Lower lobe of right lung (tissue), 2 donors: Measurements from ENCODE around the gene TNNI2. TPM values are rescaled to one million over a fixed set of nuclear protein-coding genes. Genes with fewer than 3 reads are reported as not detected.
A peak's percentile ranks its signal among the peaks of the same experiment; 100 is the strongest.

Experiments
- ATAC-seq, 2 donors: fragments of 200-7000 bp; cut with Tn5 transposase; one replicate each; pipeline ENCODE4 v1.9.1; 2020 to 2022; ENCODE audit warnings: mild to moderate bottlenecking in 2 of 2, moderate library complexity in 2 of 2
- DNase-seq: peaks from one replicate; pipeline ENCODE4 v3.0.0-alpha.2; 2020
- H3K27ac ChIP-seq: fragments of 200-600 bp; one replicate; pipeline ENCODE4 v1.8.0; 2022
- H3K27me3 ChIP-seq: fragments of 200-600 bp; one replicate; pipeline ENCODE4 v1.8.0; 2022; ENCODE audit warnings: low read depth
- H3K36me3 ChIP-seq: fragments of 200-600 bp; one replicate; pipeline ENCODE4 v1.8.0; 2022; ENCODE audit warnings: mild to moderate bottlenecking
- H3K4me1 ChIP-seq: fragments of 200-600 bp; one replicate; pipeline ENCODE4 v1.8.0; 2022
- H3K4me3 ChIP-seq: fragments of 200-600 bp; one replicate; pipeline ENCODE4 v1.8.0; 2022; ENCODE audit warnings: mild to moderate bottlenecking
- H3K9me3 ChIP-seq: fragments of 200-600 bp; one replicate; pipeline ENCODE4 v1.8.0; 2022
- CTCF ChIP-seq: fragments of 200-600 bp; IDR thresholded peaks from one replicate; pipeline ENCODE4 v1.8.0; 2022; ENCODE audit warnings: antibody characterized with exemption, mild to moderate bottlenecking
- intact Hi-C: fragments of 100-400 bp; cut with DNase I; formaldehyde crosslinking; loops from one replicate; pipeline ENCODE4 v1.11.0; 2022
- total RNA-seq: library from RNA; stranded (reverse); fragmentation: NEBNext Ultra II Directional; extraction: Animal tissue kit (Norgen Biotek cat#: 25700); gene quantifications from one replicate; pipeline ENCODE4 v1.2.1, GENCODE V29; 2021
- donor health status: DM: no; HTN: yes; CAD: no; lungs with severe emphysema.

Gene TNNI2
- total RNA-seq, 1 donor from 2014 or later: 17.7 TPM

- H3K27ac ChIP-seq: peak overlapping the region; percentile 81
- no peak for DNase-seq
Measured at GRCh38 chr11:1843796-1844195, 5.0 kb downstream of the TNNI2 start.

GRCh38 chr11:1844221-1845094, 5.7 kb downstream of the TNNI2 start:
- H3K36me3 ChIP-seq: no peaks in the 10 kb centered on the region
- peak overlapping the region; percentile 81 for H3K27ac ChIP-seq
- H3K9me3 ChIP-seq: no peaks in the 10 kb centered on the region
- peak; percentile 86 for DNase-seq
- intact Hi-C loops: no loop called here
- peaks cover 45% of the 10 kb centered on the region for H3K4me1 ChIP-seq
- H3K27me3 ChIP-seq: no peaks in the 10 kb centered on the region
- peak overlapping the region; percentile 23 for H3K4me3 ChIP-seq
- TF ChIP-seq CTCF: no peak
- peak; percentile 57 to 66 for ATAC-seq

More at GRCh38 chr11:1843796-1844195, 5.0 kb downstream of the TNNI2 start:
- no peak for ATAC-seq
- no peak overlapping the region for H3K4me3 ChIP-seq
- no peaks in the 10 kb centered on the region for H3K9me3 ChIP-seq
- intact Hi-C loops: no loop called here
- no peaks in the 10 kb centered on the region for H3K27me3 ChIP-seq
- H3K4me1 ChIP-seq: peaks cover 45% of the 10 kb centered on the region
- no peaks in the 10 kb centered on the region for H3K36me3 ChIP-seq
- TF ChIP-seq CTCF: no peak

GRCh38 chr11:1845095-1845429, 6.3 kb downstream of the TNNI2 start:
- H3K9me3 ChIP-seq: no peaks in the 10 kb centered on the region
- no peaks in the 10 kb centered on the region for H3K36me3 ChIP-seq
- no peak for TF ChIP-seq CTCF
- intact Hi-C loops: no loop called here
- ATAC-seq (no peak), DNase-seq (no peak)
- H3K27ac ChIP-seq: peak overlapping the region; percentile 81
- H3K4me3 ChIP-seq: peak overlapping the region; percentile 23
- peaks cover 41% of the 10 kb centered on the region for H3K4me1 ChIP-seq
- H3K27me3 ChIP-seq: no peaks in the 10 kb centered on the region

- intact Hi-C loops: no loop called here
- H3K27ac ChIP-seq: peak overlapping the region; percentile 81
- no peaks in the 10 kb centered on the region for H3K36me3 ChIP-seq
- no peaks in the 10 kb centered on the region for H3K27me3 ChIP-seq
- no peaks in the 10 kb centered on the region for H3K9me3 ChIP-seq
- DNase-seq: peak; percentile 36
- no peak overlapping the region for H3K4me3 ChIP-seq
- H3K4me1 ChIP-seq: peaks cover 44% of the 10 kb centered on the region
- TF ChIP-seq CTCF: no peak
- no peak for ATAC-seq
Measured at GRCh38 chr11:1845561-1846452, 7.0 kb downstream of the TNNI2 start.

- no peaks in the 10 kb centered on the region for H3K9me3 ChIP-seq
- DNase-seq: no peak
- intact Hi-C loops: no loop called here
- no peak overlapping the region for H3K27ac ChIP-seq
- H3K4me3 ChIP-seq: no peak overlapping the region
- no peak for ATAC-seq
- H3K4me1 ChIP-seq: peaks cover 48% of the 10 kb centered on the region
- no peaks in the 10 kb centered on the region for H3K27me3 ChIP-seq
- TF ChIP-seq CTCF: no peak
- H3K36me3 ChIP-seq: no peaks in the 10 kb centered on the region
Measured at GRCh38 chr11:1846453-1846932, 7.7 kb downstream of the TNNI2 start.
